Tibial artery (tissue), 4 donors: ENCODE data around the gene DNAH12.

ENCODE experiments used
- DNase-seq, 2 donors: peaks; one replicate each; pipeline ENCODE4 v3.0.0-alpha.2; 2019
- H3K27ac ChIP-seq, 2 donors: fragments of 200-600 bp; sonication (generic) in 1 of 2; 1 replicate in 1 of 2; 2 replicates in 1 of 2; pipeline ENCODE4 v1.5.1; 2018 to 2019; ENCODE audit warnings: mild to moderate bottlenecking in 1 of 2
- H3K27me3 ChIP-seq, 2 donors: fragments of 200-600 bp; sonication (generic) in 1 of 2; one replicate each; pipeline versions ENCODE4 v1.5.1 to v1.6.0; 2016 to 2019
- H3K36me3 ChIP-seq, 3 donors: fragments of 200-600 bp; sonication (generic) in 2 of 3; one replicate each; pipeline ENCODE4 v1.5.1; 2016 to 2019; ENCODE audit warnings: mild to moderate bottlenecking in 2 of 3
- H3K4me1 ChIP-seq, 4 donors: fragments of 200-600 bp; sonication (generic) in 2 of 4; 1 replicate in 3 of 4; 2 replicates in 1 of 4; pipeline ENCODE4 v1.5.1; 2016 to 2019
- H3K4me3 ChIP-seq, 2 donors: fragments of 200-600 bp; sonication (generic) in 1 of 2; 1 replicate in 1 of 2; 2 replicates in 1 of 2; pipeline ENCODE4 v1.5.1; 2018 to 2019; ENCODE audit warnings: mild to moderate bottlenecking in 2 of 2
- H3K9me3 ChIP-seq, 3 donors: fragments of 200-600 bp; sonication (generic) in 1 of 3; one replicate each; pipeline ENCODE4 v1.5.1; 2016 to 2019
- intact Hi-C: fragments of 100-400 bp; cut with DNase I; formaldehyde crosslinking; loops from one replicate; pipeline ENCODE4 v1.15.0; 2023; ENCODE audit warnings: low total_unique reads
- TF ChIP-seq, protein P1 (sequence below), 2 experiments: fragments of 200-600 bp in 1 of 2; fragments of 450-650 bp in 1 of 2; IDR thresholded peaks; one replicate each; pipeline ENCODE4 v1.5.1; 2017 to 2019; ENCODE audit warnings: antibody characterized with exemption in 2 of 2, mild to moderate bottlenecking in 1 of 2, moderate library complexity in 1 of 2

Gene DNAH12

DNA sequence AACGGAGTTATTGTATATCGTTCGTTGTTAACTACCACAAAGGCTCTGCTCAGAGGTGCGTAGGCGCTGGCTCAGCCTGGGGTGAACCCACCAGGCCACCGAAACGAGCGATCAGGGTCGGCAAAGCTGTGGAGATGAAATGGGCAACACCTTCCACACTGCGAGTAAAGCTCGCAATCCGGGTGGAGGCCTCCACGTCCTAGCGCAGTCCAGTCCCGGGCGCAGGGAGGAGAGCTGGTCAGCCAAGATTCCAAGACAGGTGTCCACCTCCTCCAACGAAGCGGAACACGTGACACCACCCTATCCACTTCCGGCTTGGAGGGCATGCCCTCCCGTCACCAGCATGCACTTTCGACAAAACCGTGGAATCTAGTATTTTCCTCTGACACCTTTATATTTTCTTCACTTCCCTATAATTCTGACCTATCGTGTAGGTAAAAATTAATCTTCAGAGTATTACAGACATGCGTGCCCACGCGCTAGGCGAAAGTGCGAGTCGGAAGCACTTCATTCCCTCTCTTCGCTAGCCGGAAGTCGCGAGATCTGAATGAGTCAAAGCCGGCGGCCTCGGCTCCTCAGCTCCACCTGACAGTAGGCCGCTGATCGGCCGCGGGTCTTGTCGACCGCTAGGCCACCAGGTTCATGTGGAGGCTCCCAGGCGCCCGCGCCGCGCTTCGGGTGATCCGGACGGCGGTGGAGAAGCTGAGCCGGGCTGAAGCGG is 11.8 kb upstream of the DNAH12 start, which contains the start of gene PDE12:
TSS of gene PDE12 (plus strand) at position 537 of the 721 bp plus-strand sequence. CDS start at position 643, 106 bp downstream.
- peak within 1 kb of the TSS; percentile 83 for H3K27ac ChIP-seq
- DNase-seq: peak; percentile 88 to 89
- TF ChIP-seq, protein P1, sequence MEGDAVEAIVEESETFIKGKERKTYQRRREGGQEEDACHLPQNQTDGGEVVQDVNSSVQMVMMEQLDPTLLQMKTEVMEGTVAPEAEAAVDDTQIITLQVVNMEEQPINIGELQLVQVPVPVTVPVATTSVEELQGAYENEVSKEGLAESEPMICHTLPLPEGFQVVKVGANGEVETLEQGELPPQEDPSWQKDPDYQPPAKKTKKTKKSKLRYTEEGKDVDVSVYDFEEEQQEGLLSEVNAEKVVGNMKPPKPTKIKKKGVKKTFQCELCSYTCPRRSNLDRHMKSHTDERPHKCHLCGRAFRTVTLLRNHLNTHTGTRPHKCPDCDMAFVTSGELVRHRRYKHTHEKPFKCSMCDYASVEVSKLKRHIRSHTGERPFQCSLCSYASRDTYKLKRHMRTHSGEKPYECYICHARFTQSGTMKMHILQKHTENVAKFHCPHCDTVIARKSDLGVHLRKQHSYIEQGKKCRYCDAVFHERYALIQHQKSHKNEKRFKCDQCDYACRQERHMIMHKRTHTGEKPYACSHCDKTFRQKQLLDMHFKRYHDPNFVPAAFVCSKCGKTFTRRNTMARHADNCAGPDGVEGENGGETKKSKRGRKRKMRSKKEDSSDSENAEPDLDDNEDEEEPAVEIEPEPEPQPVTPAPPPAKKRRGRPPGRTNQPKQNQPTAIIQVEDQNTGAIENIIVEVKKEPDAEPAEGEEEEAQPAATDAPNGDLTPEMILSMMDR (IDR thresholded peaks at IDR 0.05): no peak
- peaks cover 0 to 36% (median 28%) of the 10 kb centered on the region in 4 donors for H3K4me1 ChIP-seq
- H3K27me3 ChIP-seq: no peaks in the 10 kb centered on the region
- H3K36me3 ChIP-seq: peaks cover 11 to 15% (median 15%) of the 10 kb centered on the region in 3 donors
- intact Hi-C loops: loop anchor here (5.0 kb wide), 2 partner anchors 41 to 136 kb away; partner anchors contain the start of genes ARF4 and DENND6A
- H3K4me3 ChIP-seq: peak within 1 kb of the TSS; percentile 77 to 86
- no peaks in the 10 kb centered on the region for H3K9me3 ChIP-seq

DNA sequence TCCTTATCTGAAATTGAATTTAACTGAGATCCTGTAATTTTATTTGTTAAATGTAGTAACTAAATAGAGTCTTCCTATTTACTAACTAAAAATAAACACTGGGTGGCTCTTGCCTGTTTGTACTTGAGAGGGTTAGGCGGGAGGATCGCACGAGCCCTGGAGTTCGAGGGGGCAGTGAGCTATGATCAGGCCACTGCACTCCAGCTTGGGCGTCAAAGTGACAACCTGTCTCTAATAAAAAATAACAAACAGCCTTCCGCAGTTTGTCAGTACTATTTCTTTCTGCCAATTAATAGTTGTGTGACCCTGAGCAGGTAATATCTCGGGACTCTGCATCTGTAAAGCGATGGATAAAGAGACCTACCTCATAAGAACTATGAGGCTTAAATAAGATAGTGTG is 11.2 kb upstream of the DNAH12 start:
- peak overlapping the region; percentile 83 for H3K27ac ChIP-seq
- peaks cover 0 to 36% (median 28%) of the 10 kb centered on the region in 4 donors for H3K4me1 ChIP-seq
- peak overlapping the region; percentile 77 to 86 for H3K4me3 ChIP-seq
- DNase-seq: no peak
- intact Hi-C loops: loop anchor here (5.0 kb wide), 2 partner anchors 42 to 137 kb away; partner anchors contain the start of genes ARF4 and DENND6A
- no peaks in the 10 kb centered on the region for H3K9me3 ChIP-seq
- no peaks in the 10 kb centered on the region for H3K27me3 ChIP-seq
- TF ChIP-seq, protein P1 (IDR thresholded peaks at IDR 0.05): no peak
- peaks cover 9 to 10% (median 9%) of the 10 kb centered on the region in 3 donors for H3K36me3 ChIP-seq

DNA sequence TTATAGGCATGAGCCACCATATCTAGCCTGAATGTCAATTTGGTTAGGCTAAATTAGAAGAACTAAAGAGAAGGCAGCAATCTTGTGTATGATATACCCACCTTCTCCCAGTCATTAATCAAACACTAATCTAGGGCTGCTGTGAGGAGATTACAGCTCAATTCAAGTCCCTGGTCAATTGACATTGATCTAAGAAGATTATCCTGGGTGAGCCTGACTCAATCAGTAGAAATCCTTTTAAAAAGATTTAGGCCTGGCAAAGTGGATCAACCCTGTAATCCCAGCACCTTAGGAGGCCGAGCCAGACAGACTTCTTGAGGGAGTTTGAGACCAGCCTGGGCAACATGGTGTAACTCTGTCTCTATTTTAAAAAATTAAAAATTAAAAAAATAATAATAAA is 2.5 kb upstream of the DNAH12 start:
- H3K9me3 ChIP-seq: no peaks in the 10 kb centered on the region
- no peaks in the 10 kb centered on the region for H3K36me3 ChIP-seq
- H3K27ac ChIP-seq: no peak overlapping the region
- H3K4me1 ChIP-seq: peaks cover 0 to 14% (median 2%) of the 10 kb centered on the region in 4 donors
- intact Hi-C loops: no loop called here
- peaks cover 0 to 4% of the 10 kb centered on the region in 2 donors for H3K27me3 ChIP-seq
- TF ChIP-seq, protein P1 (IDR thresholded peaks at IDR 0.05): no peak
- no peak overlapping the region for H3K4me3 ChIP-seq
- no peak for DNase-seq

DNA sequence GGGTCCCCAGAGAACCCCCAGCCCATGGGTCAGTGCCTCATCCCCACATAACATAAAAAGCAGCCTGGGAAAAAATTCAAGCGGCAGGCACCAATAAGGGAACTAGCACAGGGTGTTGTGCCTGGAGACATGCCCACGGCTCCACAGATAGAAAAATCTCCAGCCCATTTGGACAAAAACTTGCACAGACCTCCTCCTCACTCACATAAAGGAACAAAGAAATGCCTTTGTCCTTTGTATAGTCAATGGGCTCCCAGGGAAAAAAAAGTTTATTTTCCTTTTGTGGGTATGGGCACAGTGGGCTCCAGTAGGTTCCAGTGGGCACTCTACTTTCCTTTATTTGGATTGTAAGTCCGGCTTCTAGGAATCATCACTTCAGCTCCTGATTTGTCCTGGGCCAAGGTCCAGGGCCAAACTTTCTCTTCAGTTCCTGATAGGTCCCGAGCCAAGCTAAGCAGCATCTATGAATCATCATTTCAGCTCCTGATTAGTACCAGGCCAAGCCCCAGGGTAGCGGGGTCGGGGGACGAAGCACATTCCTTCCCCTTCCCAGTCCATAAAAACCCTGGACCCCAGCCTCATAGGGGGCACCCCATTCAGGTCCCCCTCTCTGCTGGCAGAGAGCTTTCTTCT is 1.6 kb upstream of the DNAH12 start:
- Histone ChIP-seq H3K27ac (no peak overlapping the region), H3K4me1 (peaks cover 0 to 14% (median 2%) of the 10 kb centered on the region in 4 donors), H3K27me3 (peaks cover 0 to 4% of the 10 kb centered on the region in 2 donors), H3K36me3 (no peaks in the 10 kb centered on the region), H3K4me3 (no peak overlapping the region), H3K9me3 (no peaks in the 10 kb centered on the region)
- TF ChIP-seq, protein P1 (IDR thresholded peaks at IDR 0.05): no peak
- no peak for DNase-seq
- intact Hi-C loops: no loop called here

DNA sequence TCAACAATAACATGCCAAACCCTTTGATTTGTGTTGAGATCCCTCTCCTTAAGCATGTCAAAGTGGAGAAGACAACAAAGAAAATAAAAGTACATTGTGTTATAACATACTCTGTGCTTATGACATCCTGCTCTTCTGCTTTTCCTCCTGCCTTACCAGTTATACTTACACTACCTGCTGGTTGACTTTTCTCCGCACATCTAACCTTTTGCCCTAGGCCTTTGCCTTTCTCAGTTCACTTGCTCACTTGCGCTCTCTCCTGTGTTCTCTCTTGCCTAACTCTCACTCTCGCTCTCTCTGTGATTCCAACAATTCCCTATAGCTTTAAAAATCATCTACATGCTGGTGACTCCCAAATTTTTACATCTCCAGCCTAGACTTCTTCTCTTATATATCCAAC is 5.7 kb downstream of the DNAH12 start:
- Histone ChIP-seq H3K9me3 (no peaks in the 10 kb centered on the region), H3K4me3 (no peak overlapping the region), H3K36me3 (no peaks in the 10 kb centered on the region), H3K27ac (no peak overlapping the region), H3K27me3 (no peaks in the 10 kb centered on the region), H3K4me1 (no peaks in the 10 kb centered on the region)
- TF ChIP-seq, protein P1 (IDR thresholded peaks at IDR 0.05): no peak
- no peak for DNase-seq
- intact Hi-C loops: no loop called here
